K562 (cell line): ENCODE results near the gene NOSTRIN. TPM values are rescaled to one million over a fixed set of nuclear protein-coding genes. Genes with fewer than 3 reads are reported as not detected.
A peak's percentile ranks its signal among the peaks of the same experiment; 100 is the strongest.

Source experiments
- BACH1 ChIP-seq: fragments of 200-800 bp; sonication (Bioruptor generic); IDR thresholded peaks from 2 replicates; pipeline ENCODE4 v1.6.1; 2016; ENCODE audit warnings: missing genetic modification characterization, missing compliant biosample characterization
- HDAC2 ChIP-seq: fragments of 450-650 bp; IDR thresholded peaks from 2 replicates; pipeline ENCODE4 v1.6.1; 2016; ENCODE audit warnings: mild to moderate bottlenecking
- KDM4B ChIP-seq, 2 experiments: fragments of 450-650 bp in 1 of 2; sonication (generic) in 1 of 2; IDR thresholded peaks; 2 replicates each; pipeline ENCODE4 v1.6.1; 2016 to 2017; ENCODE audit warnings: borderline replicate concordance in 2 of 2, antibody characterized with exemption in 1 of 2, low read depth in 1 of 2, mild to moderate bottlenecking in 1 of 2
- NR3C1 ChIP-seq: sonication (generic); formaldehyde crosslinking; IDR thresholded peaks from 2 replicates; pipeline ENCODE4 v1.8.1; 2022; ENCODE audit warnings: missing genetic modification reagents
- PHB ChIP-seq: fragments of 250-450 bp; sonication (Bioruptor Pico); IDR thresholded peaks from 2 replicates; pipeline ENCODE4 v1.5.0; 2021
- PHB2 ChIP-seq: fragments of 450-650 bp; IDR thresholded peaks from 2 replicates; pipeline ENCODE4 v1.6.1; 2017; ENCODE audit warnings: low read depth
- RFX5 ChIP-seq: IDR thresholded peaks from 2 replicates; pipeline ENCODE4 v1.6.1; 2011; ENCODE audit warnings: low read depth, mild to moderate bottlenecking, improper control_type of control experiment, low read length
- ZEB2 ChIP-seq: fragments of 450-650 bp; IDR thresholded peaks from 2 replicates; pipeline ENCODE4 v1.6.1; 2016
- ZFPM2 ChIP-seq: fragments of 250-450 bp; sonication (Bioruptor Pico); IDR thresholded peaks from 2 replicates; pipeline ENCODE4 v1.5.1; 2022; ENCODE audit warnings: mild to moderate bottlenecking
- ZZZ3 ChIP-seq: fragments of 450-650 bp; IDR thresholded peaks from 2 replicates; pipeline ENCODE4 v1.6.1; 2016; ENCODE audit warnings: antibody characterized with exemption, mild to moderate bottlenecking, moderate library complexity
- polyA plus RNA-seq, 8 experiments: library from polyadenylated mRNA; depleted of rRNA in 4 of 8; stranded (reverse) in 5 of 8; unstranded in 3 of 8; fragments of >200 nt; fragmentation: Nextera tagmentation in 2 of 8; fragmentation: Illumina TruSeq in 1 of 8; extraction: Ambion mirVana in 2 of 8; extraction: Trizol in 1 of 8; gene quantifications; 2 replicates each; pipeline versions ENCODE4 v1.2.1 to v1.2.3, GENCODE V29; 2011 to 2014; ENCODE audit warnings: inconsistent platforms in 1 of 8, missing spikeins in 1 of 8
- total RNA-seq, 7 experiments: library from RNA; depleted of rRNA in 6 of 7; stranded (reverse); fragments of >200 nt in 6 of 7; fragmentation: Illumina TruSeq in 2 of 7; extraction: Trizol in 2 of 7; gene quantifications; 2 replicates each; pipeline versions ENCODE4 v1.2.1 to v1.2.3, GENCODE V29; 2011 to 2021; ENCODE audit warnings: low replicate concordance in 1 of 7
- TF ChIP-seq, protein P1 (sequence below): fragments of 450-650 bp; IDR thresholded peaks from 2 replicates; pipeline ENCODE4 v1.6.1; 2016; ENCODE audit warnings: mild to moderate bottlenecking
- TF ChIP-seq, protein P2 (sequence below): fragments of 200-400 bp; formaldehyde crosslinking; IDR thresholded peaks from 2 replicates; pipeline ENCODE4 v1.6.1; 2017; ENCODE audit warnings: mild to moderate bottlenecking, low read depth, low read length, moderate library complexity
- TF ChIP-seq, protein P3 (sequence below): fragments of 450-650 bp; IDR thresholded peaks from 2 replicates; pipeline ENCODE4 v1.6.1; 2018; ENCODE audit not compliant: partially characterized antibody
- TF ChIP-seq, protein P4 (sequence below): fragments of 200-800 bp; sonication (Bioruptor generic); IDR thresholded peaks from 2 replicates; pipeline ENCODE4 v1.6.1; 2017; ENCODE audit warnings: missing genetic modification characterization, missing compliant biosample characterization
- TF ChIP-seq, protein P5 (sequence below): fragments of 450-650 bp; IDR thresholded peaks from 2 replicates; pipeline ENCODE4 v1.6.1; 2016

The NOSTRIN gene
- total and polyA plus RNA-seq, 9 of the 15 experiments (the other 6 are each of a cell fraction or from before 2014, with no cell fraction given) = 26.7 to 82.9 (median 56.3) TPM

DNA sequence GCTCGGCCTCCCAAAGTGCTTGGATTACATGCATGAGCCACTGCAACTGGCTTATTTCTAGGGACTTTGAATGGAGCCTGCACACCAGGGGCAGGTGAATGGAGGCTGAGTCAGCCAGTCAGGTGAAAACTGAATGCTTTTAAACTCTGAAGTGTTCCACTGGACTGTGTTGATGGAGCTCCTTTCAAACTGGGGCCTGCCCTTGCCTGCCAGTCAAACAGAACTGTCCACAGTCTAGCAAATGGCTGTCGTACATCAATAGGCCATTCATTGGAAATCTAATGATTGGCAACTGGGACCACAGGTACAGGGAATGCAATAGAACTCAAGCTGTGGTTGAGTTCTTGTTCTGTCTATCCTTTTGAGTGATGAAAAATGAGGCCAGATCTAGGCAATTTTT lies 966 bp upstream of the NOSTRIN start (continued):
- TF ChIP-seq, protein P1, sequence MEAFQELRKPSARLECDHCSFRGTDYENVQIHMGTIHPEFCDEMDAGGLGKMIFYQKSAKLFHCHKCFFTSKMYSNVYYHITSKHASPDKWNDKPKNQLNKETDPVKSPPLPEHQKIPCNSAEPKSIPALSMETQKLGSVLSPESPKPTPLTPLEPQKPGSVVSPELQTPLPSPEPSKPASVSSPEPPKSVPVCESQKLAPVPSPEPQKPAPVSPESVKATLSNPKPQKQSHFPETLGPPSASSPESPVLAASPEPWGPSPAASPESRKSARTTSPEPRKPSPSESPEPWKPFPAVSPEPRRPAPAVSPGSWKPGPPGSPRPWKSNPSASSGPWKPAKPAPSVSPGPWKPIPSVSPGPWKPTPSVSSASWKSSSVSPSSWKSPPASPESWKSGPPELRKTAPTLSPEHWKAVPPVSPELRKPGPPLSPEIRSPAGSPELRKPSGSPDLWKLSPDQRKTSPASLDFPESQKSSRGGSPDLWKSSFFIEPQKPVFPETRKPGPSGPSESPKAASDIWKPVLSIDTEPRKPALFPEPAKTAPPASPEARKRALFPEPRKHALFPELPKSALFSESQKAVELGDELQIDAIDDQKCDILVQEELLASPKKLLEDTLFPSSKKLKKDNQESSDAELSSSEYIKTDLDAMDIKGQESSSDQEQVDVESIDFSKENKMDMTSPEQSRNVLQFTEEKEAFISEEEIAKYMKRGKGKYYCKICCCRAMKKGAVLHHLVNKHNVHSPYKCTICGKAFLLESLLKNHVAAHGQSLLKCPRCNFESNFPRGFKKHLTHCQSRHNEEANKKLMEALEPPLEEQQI = no peak
- TF ChIP-seq, protein P2, sequence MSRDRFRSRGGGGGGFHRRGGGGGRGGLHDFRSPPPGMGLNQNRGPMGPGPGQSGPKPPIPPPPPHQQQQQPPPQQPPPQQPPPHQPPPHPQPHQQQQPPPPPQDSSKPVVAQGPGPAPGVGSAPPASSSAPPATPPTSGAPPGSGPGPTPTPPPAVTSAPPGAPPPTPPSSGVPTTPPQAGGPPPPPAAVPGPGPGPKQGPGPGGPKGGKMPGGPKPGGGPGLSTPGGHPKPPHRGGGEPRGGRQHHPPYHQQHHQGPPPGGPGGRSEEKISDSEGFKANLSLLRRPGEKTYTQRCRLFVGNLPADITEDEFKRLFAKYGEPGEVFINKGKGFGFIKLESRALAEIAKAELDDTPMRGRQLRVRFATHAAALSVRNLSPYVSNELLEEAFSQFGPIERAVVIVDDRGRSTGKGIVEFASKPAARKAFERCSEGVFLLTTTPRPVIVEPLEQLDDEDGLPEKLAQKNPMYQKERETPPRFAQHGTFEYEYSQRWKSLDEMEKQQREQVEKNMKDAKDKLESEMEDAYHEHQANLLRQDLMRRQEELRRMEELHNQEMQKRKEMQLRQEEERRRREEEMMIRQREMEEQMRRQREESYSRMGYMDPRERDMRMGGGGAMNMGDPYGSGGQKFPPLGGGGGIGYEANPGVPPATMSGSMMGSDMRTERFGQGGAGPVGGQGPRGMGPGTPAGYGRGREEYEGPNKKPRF = no peak
- TF ChIP-seq, protein P3, sequence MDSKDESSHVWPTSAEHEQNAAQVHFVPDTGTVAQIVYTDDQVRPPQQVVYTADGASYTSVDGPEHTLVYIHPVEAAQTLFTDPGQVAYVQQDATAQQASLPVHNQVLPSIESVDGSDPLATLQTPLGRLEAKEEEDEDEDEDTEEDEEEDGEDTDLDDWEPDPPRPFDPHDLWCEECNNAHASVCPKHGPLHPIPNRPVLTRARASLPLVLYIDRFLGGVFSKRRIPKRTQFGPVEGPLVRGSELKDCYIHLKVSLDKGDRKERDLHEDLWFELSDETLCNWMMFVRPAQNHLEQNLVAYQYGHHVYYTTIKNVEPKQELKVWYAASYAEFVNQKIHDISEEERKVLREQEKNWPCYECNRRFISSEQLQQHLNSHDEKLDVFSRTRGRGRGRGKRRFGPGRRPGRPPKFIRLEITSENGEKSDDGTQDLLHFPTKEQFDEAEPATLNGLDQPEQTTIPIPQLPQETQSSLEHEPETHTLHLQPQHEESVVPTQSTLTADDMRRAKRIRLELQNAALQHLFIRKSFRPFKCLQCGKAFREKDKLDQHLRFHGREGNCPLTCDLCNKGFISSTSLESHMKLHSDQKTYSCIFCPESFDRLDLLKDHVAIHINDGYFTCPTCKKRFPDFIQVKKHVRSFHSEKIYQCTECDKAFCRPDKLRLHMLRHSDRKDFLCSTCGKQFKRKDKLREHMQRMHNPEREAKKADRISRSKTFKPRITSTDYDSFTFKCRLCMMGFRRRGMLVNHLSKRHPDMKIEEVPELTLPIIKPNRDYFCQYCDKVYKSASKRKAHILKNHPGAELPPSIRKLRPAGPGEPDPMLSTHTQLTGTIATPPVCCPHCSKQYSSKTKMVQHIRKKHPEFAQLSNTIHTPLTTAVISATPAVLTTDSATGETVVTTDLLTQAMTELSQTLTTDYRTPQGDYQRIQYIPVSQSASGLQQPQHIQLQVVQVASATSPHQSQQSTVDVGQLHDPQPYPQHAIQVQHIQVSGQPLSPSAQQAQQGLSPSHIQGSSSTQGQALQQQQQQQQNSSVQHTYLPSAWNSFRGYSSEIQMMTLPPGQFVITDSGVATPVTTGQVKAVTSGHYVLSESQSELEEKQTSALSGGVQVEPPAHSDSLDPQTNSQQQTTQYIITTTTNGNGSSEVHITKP = no peak
- no peak for TF ChIP-seq NR3C1 (CRISPR knock-in tag)
- no peak for TF ChIP-seq KDM4B (IDR thresholded peaks at IDR 0.05; ENCODE audit: borderline replicate concordance in 2 of 2, low read depth in 1 of 2)
- no peak for TF ChIP-seq PHB2
- no peak for TF ChIP-seq PHB (CRISPR knock-in tag)
- TF ChIP-seq ZFPM2 (CRISPR knock-in tag) = no peak
- TF ChIP-seq HDAC2 = no peak
- TF ChIP-seq, protein P4, sequence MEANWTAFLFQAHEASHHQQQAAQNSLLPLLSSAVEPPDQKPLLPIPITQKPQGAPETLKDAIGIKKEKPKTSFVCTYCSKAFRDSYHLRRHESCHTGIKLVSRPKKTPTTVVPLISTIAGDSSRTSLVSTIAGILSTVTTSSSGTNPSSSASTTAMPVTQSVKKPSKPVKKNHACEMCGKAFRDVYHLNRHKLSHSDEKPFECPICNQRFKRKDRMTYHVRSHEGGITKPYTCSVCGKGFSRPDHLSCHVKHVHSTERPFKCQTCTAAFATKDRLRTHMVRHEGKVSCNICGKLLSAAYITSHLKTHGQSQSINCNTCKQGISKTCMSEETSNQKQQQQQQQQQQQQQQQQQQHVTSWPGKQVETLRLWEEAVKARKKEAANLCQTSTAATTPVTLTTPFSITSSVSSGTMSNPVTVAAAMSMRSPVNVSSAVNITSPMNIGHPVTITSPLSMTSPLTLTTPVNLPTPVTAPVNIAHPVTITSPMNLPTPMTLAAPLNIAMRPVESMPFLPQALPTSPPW = no peak
- TF ChIP-seq ZEB2 = no peak
- TF ChIP-seq RFX5 = no peak
- TF ChIP-seq, protein P5, sequence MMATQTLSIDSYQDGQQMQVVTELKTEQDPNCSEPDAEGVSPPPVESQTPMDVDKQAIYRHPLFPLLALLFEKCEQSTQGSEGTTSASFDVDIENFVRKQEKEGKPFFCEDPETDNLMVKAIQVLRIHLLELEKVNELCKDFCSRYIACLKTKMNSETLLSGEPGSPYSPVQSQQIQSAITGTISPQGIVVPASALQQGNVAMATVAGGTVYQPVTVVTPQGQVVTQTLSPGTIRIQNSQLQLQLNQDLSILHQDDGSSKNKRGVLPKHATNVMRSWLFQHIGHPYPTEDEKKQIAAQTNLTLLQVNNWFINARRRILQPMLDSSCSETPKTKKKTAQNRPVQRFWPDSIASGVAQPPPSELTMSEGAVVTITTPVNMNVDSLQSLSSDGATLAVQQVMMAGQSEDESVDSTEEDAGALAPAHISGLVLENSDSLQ = peak; percentile 78
- TF ChIP-seq BACH1 (tag) = no peak
- no peak for TF ChIP-seq ZZZ3
